ENCODE data around the gene UPK3BL1.
"Not testable (repeated sequence)": the region's sequence is repeated elsewhere in the genome, so short reads cannot be mapped to it uniquely, and the experiment has no call there.

The UPK3BL1 gene

GRCh38 chr7:102642691-102643090, at the start of gene UPK3BL1:
Gene UPK3BL1 (minus strand): TSS chr7:102642791. CDS start chr7:102642741, 50 bp downstream.
- H3K4me3 ChIP-seq, H3K9ac ChIP-seq, H3K27ac ChIP-seq, H3K36me3 ChIP-seq, H3K4me2 ChIP-seq, H4K20me1 ChIP-seq, H3K4me1 ChIP-seq, H3K27me3 ChIP-seq, H3K9me3 ChIP-seq: not testable (repeated sequence)

- not testable (repeated sequence) for H3K36me3 ChIP-seq, H3K4me2 ChIP-seq, H3K4me3 ChIP-seq, H4K20me1 ChIP-seq, H3K27ac ChIP-seq, H3K9ac ChIP-seq, H3K27me3 ChIP-seq, H3K9me3 ChIP-seq, H3K4me1 ChIP-seq
Observed at GRCh38 chr7:102690602-102691001, 48.0 kb upstream of the UPK3BL1 start.

- H3K9me3 ChIP-seq, H3K4me2 ChIP-seq, H3K36me3 ChIP-seq, H3K4me3 ChIP-seq, H4K20me1 ChIP-seq, H3K4me1 ChIP-seq, H3K9ac ChIP-seq, H3K27me3 ChIP-seq, H3K27ac ChIP-seq: not testable (repeated sequence)
Observed at GRCh38 chr7:102689436-102690282, 47.1 kb upstream of the UPK3BL1 start.

GRCh38 chr7:102688299-102689036, 45.9 kb upstream of the UPK3BL1 start:
- H3K4me3 ChIP-seq, result not testable (repeated sequence)

GRCh38 chr7:102682560-102682959, 40.0 kb upstream of the UPK3BL1 start:
- H3K9ac ChIP-seq, H4K20me1 ChIP-seq, H3K4me2 ChIP-seq, H3K4me1 ChIP-seq, H3K36me3 ChIP-seq, H3K27me3 ChIP-seq, H3K9me3 ChIP-seq, H3K27ac ChIP-seq, H3K4me3 ChIP-seq: not testable (repeated sequence)

More at GRCh38 chr7:102688299-102689036, 45.9 kb upstream of the UPK3BL1 start:
- H3K27ac ChIP-seq, H3K9me3 ChIP-seq, H3K4me2 ChIP-seq, H3K27me3 ChIP-seq, H4K20me1 ChIP-seq, H3K36me3 ChIP-seq, H3K4me1 ChIP-seq, H3K9ac ChIP-seq: not testable (repeated sequence)

GRCh38 chr7:102680780-102681179, 38.2 kb upstream of the UPK3BL1 start:
- H4K20me1 ChIP-seq, H3K4me3 ChIP-seq, H3K9me3 ChIP-seq, H3K27me3 ChIP-seq, H3K36me3 ChIP-seq, H3K4me2 ChIP-seq, H3K9ac ChIP-seq, H3K4me1 ChIP-seq, H3K27ac ChIP-seq: not testable (repeated sequence)

GRCh38 chr7:102675545-102675944, 33.0 kb upstream of the UPK3BL1 start:
- not testable (repeated sequence) for H3K27ac ChIP-seq, H3K4me2 ChIP-seq, H3K27me3 ChIP-seq, H3K9ac ChIP-seq, H3K9me3 ChIP-seq, H3K36me3 ChIP-seq, H3K4me1 ChIP-seq, H4K20me1 ChIP-seq, H3K4me3 ChIP-seq

- H4K20me1 ChIP-seq, result not testable (repeated sequence)
Observed at GRCh38 chr7:102673447-102674067, 31.0 kb upstream of the UPK3BL1 start.

GRCh38 chr7:102671956-102672307, 29.3 kb upstream of the UPK3BL1 start:
- not testable (repeated sequence) for H3K27me3 ChIP-seq

More at GRCh38 chr7:102673447-102674067, 31.0 kb upstream of the UPK3BL1 start:
- not testable (repeated sequence) for H3K4me2 ChIP-seq, H3K9me3 ChIP-seq, H3K27ac ChIP-seq, H3K9ac ChIP-seq, H3K4me1 ChIP-seq, H3K27me3 ChIP-seq, H3K36me3 ChIP-seq, H3K4me3 ChIP-seq

GRCh38 chr7:102671166-102671955, 28.8 kb upstream of the UPK3BL1 start, which contains the start of gene POLR2J2:
Gene POLR2J2 (minus strand): TSS chr7:102671663. CDS start chr7:102671601, 62 bp downstream.
- peak within 1 kb of the TSS; percentile 54; the same call in 1 of the 2 replicates for H3K4me3 ChIP-seq
- H3K4me1 ChIP-seq, H3K4me2 ChIP-seq, H3K36me3 ChIP-seq, H3K9me3 ChIP-seq, H3K27ac ChIP-seq, H3K27me3 ChIP-seq, H3K9ac ChIP-seq, H4K20me1 ChIP-seq: not testable (repeated sequence)

More at GRCh38 chr7:102671956-102672307, 29.3 kb upstream of the UPK3BL1 start:
- not testable (repeated sequence) for H4K20me1 ChIP-seq, H3K4me2 ChIP-seq, H3K9ac ChIP-seq, H3K4me1 ChIP-seq, H3K4me3 ChIP-seq, H3K9me3 ChIP-seq, H3K27ac ChIP-seq, H3K36me3 ChIP-seq

- not testable (repeated sequence) for H3K36me3 ChIP-seq
Observed at GRCh38 chr7:102667523-102667922, 24.9 kb upstream of the UPK3BL1 start.

GRCh38 chr7:102666850-102667249, 24.3 kb upstream of the UPK3BL1 start:
- H3K36me3 ChIP-seq, H4K20me1 ChIP-seq, H3K4me3 ChIP-seq, H3K27me3 ChIP-seq, H3K9me3 ChIP-seq, H3K9ac ChIP-seq, H3K27ac ChIP-seq, H3K4me2 ChIP-seq, H3K4me1 ChIP-seq: not testable (repeated sequence)

More at GRCh38 chr7:102667523-102667922, 24.9 kb upstream of the UPK3BL1 start:
- H3K9me3 ChIP-seq, H3K4me3 ChIP-seq, H3K27me3 ChIP-seq, H3K9ac ChIP-seq, H3K27ac ChIP-seq, H3K4me2 ChIP-seq, H3K4me1 ChIP-seq, H4K20me1 ChIP-seq: not testable (repeated sequence)

GRCh38 chr7:102664765-102665164, 22.2 kb upstream of the UPK3BL1 start:
- not testable (repeated sequence) for H3K27ac ChIP-seq, H3K9ac ChIP-seq, H3K4me3 ChIP-seq, H4K20me1 ChIP-seq, H3K4me2 ChIP-seq, H3K27me3 ChIP-seq, H3K4me1 ChIP-seq, H3K36me3 ChIP-seq, H3K9me3 ChIP-seq

GRCh38 chr7:102649924-102650323, 7.3 kb upstream of the UPK3BL1 start, which contains the start of gene SPDYE2B:
Gene SPDYE2B (plus strand): TSS chr7:102650319. CDS start chr7:102652349, 2,030 bp downstream.
- H3K4me1 ChIP-seq, H3K4me2 ChIP-seq, H3K36me3 ChIP-seq, H4K20me1 ChIP-seq, H3K9ac ChIP-seq, H3K9me3 ChIP-seq, H3K27ac ChIP-seq, H3K4me3 ChIP-seq, H3K27me3 ChIP-seq: not testable (repeated sequence)
